KOPT-K1 (cell line): ENCODE data around the gene MAP1LC3B2.

Source experiments
- H3K27ac ChIP-seq: fragments of 200-600 bp; sonication (generic); 2 replicates; pipeline ENCODE4 v1.5.1; 2016; ENCODE audit warnings: antibody characterized with exemption, mild to moderate bottlenecking, low read depth, low read length; ENCODE audit not compliant: poor library complexity, severe bottlenecking
- H3K36me3 ChIP-seq: fragments of 200-600 bp; sonication (generic); 2 replicates; pipeline ENCODE4 v1.5.1; 2017; ENCODE audit warnings: antibody characterized with exemption, mild to moderate bottlenecking, low read length, moderate library complexity; ENCODE audit not compliant: insufficient read depth
- H3K9me3 ChIP-seq: fragments of 200-600 bp; sonication (generic); 2 replicates; pipeline ENCODE4 v1.5.1; 2017; ENCODE audit warnings: antibody characterized with exemption, low read length, mild to moderate bottlenecking; ENCODE audit not compliant: insufficient read depth, poor library complexity, severe bottlenecking

The MAP1LC3B2 gene

GRCh38 chr12:116606397-116606796 is 47.2 kb downstream of the MAP1LC3B2 start:
- H3K9me3 ChIP-seq = peaks cover 18% of the 10 kb centered on the region
- H3K36me3 ChIP-seq = no peaks in the 10 kb centered on the region
- H3K27ac ChIP-seq = no peak overlapping the region

DNA sequence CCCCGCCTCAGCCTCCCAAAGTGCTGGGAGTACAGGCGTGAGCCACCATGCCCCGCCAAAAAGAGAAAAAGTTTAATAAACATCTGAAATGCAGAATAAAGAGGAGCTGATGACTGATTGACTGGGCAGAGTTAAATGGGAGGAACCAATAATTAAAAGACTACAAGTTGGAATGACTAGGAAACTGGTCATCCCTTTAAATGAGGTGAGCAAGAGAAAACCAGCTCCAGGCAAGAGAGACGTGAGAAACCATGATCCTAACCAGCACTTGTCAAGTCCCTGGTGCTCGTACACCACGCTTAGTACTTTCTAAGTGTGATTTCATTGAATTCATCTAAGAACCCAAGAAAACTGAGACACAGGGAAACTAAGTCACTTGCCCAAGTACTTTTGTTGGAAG is 47.9 kb downstream of the MAP1LC3B2 start:
- Histone ChIP-seq H3K9me3 (peaks cover 18% of the 10 kb centered on the region), H3K36me3 (no peaks in the 10 kb centered on the region), H3K27ac (no peak overlapping the region)

DNA sequence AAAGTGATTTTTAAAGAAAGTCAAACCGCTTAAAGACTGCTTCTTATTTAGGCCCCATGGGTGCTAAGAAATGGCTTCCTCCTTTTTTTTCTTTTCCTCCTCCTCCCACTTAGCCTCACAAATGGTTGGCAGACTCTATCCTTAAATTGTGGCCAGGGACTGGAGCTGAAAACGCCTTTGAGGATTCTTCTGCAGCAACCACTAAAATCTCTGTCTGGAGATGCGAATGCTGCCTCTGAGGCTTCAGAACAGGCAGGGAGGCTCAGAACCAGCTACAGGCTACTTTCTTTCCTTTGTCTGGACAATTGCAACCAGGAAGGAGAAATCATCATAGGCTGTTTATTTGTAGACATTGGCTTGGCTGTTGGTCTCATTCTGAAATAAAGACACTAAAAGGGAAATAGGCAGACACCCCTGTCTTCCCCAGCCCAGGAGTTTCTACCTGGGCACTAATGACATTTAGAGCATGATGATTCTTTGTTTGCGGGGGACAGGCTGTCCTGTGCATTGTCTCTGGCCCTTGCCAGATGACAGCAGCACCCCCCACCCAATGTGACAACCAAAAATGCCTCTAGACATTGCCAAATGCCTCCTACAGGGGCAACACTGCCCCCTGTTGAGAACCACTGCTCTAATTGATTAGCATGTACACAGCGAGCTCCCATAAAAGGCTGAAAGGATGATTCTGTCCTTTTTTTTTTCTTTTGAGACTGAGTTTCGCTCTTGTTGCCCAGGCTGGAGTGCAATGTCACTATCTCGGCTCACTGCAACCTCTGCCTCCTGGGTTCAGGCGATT is 50.3 kb downstream of the MAP1LC3B2 start:
- Histone ChIP-seq H3K27ac (peak overlapping the region; percentile 50), H3K36me3 (no peaks in the 10 kb centered on the region), H3K9me3 (peaks cover 15% of the 10 kb centered on the region)

- Histone ChIP-seq H3K27ac (no peak overlapping the region), H3K36me3 (no peaks in the 10 kb centered on the region), H3K9me3 (peaks cover 5% of the 10 kb centered on the region)
Measured at GRCh38 chr12:116610971-116611541, 51.9 kb downstream of the MAP1LC3B2 start.

DNA sequence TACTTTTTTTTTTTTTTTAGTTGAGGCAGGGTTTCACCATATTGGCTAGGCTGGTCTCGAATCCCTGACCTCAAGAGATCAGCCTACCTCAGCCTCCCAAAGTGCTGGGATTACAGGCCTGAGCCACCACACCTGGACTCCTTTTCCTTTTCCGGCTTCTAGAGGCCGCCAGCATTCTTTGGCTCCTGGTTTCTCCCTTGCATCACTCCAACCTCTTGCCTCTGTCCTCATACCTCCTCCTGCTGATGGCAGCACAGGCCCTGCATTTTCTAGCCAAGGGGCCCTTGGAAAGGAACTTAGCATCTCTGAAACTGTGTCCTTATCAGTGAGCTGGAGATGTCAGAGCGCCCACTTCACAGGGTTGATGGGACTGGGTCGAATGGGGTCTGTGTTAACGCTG is 53.3 kb downstream of the MAP1LC3B2 start:
- H3K36me3 ChIP-seq = no peaks in the 10 kb centered on the region
- peaks cover 5% of the 10 kb centered on the region for H3K9me3 ChIP-seq
- H3K27ac ChIP-seq = no peak overlapping the region

DNA sequence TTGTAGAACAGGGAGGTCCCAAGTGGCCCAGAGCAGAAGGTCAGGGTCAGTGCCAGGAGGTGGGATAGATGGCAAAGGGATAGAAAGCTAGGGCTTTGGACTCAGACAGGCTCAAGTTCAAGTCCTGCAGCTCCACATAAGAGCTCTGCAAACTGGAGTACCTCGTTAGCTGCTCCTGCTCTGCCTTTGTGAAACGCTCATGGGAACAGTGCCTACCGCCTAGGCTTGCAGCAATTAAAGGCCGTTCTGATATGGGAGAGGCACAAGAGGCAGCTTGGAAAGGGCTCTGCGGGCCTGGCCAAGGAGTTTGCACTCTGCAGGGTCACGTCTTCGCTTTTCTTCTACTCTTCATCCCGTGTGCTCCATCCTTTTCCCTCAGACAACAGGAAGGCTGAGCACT is 54.1 kb downstream of the MAP1LC3B2 start:
- no peak overlapping the region for H3K27ac ChIP-seq
- no peaks in the 10 kb centered on the region for H3K36me3 ChIP-seq
- H3K9me3 ChIP-seq = peaks cover 4% of the 10 kb centered on the region

DNA sequence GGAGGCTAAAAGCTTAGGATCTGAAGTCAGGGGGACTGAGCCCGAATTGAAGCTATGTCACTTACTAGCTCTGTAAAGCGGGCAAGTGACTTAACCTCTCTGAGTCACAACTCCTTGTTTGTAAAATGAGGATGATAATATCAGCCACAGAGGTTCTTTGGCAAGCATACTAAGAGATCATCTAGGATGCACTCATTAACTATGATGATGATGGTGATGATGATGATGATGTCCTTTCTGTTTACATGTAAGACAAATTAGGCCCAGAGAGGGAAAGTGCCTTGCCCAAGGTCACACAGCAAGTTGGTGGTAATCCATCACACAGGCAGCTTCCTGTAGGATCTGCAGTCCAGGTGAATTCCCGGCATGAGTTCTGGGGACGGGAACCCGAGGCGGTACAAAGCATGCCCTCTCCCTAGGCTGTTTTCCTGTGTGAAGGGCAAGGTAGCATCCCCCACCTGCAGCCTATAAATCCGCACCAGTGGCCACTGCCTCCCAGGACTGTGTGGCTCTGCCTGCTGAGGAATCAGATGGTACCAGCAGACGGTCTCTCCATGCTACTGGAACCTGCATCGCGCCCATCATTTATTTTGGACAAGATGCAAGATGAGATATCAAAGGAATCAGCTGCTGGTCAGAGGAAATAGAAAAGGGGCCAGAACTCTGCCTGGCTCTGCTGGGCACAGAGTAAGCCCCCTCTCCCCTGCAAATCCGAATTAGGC is 55.2 kb downstream of the MAP1LC3B2 start:
- no peaks in the 10 kb centered on the region for H3K36me3 ChIP-seq
- peaks cover 9% of the 10 kb centered on the region for H3K9me3 ChIP-seq
- no peak overlapping the region for H3K27ac ChIP-seq

- peaks cover 9% of the 10 kb centered on the region for H3K9me3 ChIP-seq
- H3K27ac ChIP-seq = no peak overlapping the region
- no peaks in the 10 kb centered on the region for H3K36me3 ChIP-seq
Measured at GRCh38 chr12:116615141-116615861, 56.1 kb downstream of the MAP1LC3B2 start.

- H3K36me3 ChIP-seq = no peaks in the 10 kb centered on the region
- no peak overlapping the region for H3K27ac ChIP-seq
- peaks cover 11% of the 10 kb centered on the region for H3K9me3 ChIP-seq
Measured at GRCh38 chr12:116616536-116617248, 57.5 kb downstream of the MAP1LC3B2 start.

DNA sequence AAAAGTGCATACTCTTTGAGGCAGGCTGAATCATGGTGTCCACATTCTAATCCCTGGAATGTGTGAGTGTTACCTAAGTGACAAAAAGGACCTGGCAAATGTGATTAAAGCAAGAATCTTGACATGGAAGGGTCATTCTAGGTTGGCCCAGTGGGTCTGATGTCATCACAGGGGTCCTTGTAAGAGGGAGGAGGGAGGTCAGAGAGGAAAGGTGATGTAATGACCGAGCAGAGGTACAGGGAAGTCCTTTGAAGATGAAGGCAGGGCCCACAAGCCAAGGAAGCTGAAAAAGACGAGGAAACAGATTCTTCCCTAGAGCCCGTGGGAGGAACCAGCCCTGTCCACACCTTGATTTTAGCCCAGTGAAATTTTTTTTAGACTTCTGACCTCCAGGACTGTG is 60.1 kb downstream of the MAP1LC3B2 start:
- H3K9me3 ChIP-seq = peaks cover 28% of the 10 kb centered on the region
- no peaks in the 10 kb centered on the region for H3K36me3 ChIP-seq
- no peak overlapping the region for H3K27ac ChIP-seq

DNA sequence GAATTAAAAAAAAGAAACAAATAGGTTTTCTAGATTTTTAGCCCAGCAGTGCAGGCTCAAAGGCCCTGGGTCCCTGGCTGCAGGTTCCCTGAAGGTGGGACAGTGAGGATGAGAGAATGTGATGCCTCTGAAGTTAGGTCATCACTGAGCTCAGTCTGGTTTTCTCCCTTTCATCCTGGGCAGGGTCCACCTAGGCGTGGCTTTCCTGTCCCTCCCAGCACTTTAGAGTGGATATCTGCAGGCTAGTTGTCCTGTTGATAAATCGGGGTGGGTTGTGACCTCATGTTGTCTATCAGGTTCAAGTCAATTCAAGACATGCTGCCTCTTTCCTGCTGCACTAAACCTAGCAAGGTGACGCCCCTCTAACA is 60.9 kb downstream of the MAP1LC3B2 start:
- Histone ChIP-seq H3K36me3 (no peaks in the 10 kb centered on the region), H3K27ac (no peak overlapping the region), H3K9me3 (peaks cover 28% of the 10 kb centered on the region)

DNA sequence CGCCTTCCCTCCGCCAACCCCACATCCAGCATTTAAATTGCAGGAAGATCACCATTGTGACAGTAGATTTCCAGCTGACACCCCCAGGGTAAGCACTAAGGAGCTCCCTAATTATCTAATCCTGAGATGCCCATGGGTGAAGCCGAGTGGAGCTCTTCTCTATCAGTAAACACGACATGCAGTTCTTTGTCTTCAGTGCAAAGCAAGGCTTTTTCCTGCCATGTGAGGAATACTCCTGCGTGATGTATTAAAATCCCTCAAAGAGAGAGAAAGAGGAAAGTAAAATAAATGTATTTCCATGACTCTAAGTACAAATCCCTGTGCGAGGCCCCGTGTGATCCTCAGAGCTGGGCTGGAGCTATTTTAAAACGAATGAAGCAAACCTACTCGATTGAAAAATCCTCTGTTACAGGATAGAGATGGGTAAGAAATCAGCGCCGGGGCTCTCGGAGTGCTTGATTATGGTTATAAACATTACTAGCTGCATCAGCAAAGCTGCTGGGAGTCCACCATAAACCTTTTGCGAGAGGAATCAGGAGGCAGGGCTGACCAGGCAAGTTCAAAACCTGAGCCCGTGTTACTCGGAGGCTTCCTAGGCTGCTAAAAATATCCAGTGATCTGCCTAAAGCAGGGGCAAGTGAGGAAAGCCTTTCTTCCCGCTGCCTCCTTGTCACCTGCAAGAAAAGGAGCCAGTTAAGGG is 61.5 kb downstream of the MAP1LC3B2 start:
- H3K27ac ChIP-seq = no peak overlapping the region
- H3K36me3 ChIP-seq = no peaks in the 10 kb centered on the region
- peaks cover 28% of the 10 kb centered on the region for H3K9me3 ChIP-seq

DNA sequence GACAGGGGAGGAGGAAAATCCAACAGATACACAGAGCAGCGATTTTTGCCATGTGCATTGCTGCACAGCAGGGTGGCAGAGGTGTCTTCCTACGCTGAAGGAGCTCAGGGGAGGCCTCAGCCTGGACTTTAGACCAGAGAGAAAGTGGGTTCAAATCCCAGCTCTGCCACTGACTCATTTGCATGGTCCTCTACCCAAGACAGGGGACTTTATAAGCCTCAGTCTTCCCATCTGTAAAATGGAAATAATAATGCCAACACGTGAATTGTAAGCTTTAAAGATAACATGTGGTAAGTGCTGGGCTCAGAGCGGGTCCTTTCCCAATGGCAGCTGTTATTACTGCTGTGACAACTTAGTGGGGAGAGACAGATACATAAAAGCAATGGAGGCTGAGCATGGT is 62.0 kb downstream of the MAP1LC3B2 start:
- H3K27ac ChIP-seq = no peak overlapping the region
- H3K9me3 ChIP-seq = peaks cover 28% of the 10 kb centered on the region
- H3K36me3 ChIP-seq = no peaks in the 10 kb centered on the region

GRCh38 chr12:116624516-116624915 is 65.3 kb downstream of the MAP1LC3B2 start:
- no peak overlapping the region for H3K27ac ChIP-seq
- peaks cover 19% of the 10 kb centered on the region for H3K9me3 ChIP-seq
- H3K36me3 ChIP-seq = no peaks in the 10 kb centered on the region
